Measurements from ENCODE around the gene NAGPA.

DNA sequence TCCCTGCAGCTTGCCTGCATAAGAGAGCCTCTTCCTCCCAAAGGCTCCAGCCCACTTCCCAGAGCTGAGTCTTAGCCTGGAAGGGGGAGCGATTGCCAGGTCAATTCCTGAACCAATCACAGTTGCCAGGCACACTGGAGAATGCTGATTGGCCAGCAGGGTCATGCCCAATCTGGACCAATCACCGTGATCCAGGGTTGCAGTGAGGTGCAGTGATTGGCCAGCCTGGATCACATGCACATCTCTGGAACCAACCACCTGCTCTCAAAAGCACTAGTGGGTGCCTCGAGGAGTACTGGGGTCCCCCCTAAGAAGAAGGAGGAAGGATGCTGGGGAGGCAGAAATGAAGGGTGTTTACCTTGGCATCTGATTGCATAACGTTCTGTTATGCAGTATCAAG is 18.4 kb downstream of the NAGPA start:
- no peak for TF ChIP-seq POLR2A (IDR thresholded peaks at IDR 0.05)
- TF ChIP-seq, protein P1, sequence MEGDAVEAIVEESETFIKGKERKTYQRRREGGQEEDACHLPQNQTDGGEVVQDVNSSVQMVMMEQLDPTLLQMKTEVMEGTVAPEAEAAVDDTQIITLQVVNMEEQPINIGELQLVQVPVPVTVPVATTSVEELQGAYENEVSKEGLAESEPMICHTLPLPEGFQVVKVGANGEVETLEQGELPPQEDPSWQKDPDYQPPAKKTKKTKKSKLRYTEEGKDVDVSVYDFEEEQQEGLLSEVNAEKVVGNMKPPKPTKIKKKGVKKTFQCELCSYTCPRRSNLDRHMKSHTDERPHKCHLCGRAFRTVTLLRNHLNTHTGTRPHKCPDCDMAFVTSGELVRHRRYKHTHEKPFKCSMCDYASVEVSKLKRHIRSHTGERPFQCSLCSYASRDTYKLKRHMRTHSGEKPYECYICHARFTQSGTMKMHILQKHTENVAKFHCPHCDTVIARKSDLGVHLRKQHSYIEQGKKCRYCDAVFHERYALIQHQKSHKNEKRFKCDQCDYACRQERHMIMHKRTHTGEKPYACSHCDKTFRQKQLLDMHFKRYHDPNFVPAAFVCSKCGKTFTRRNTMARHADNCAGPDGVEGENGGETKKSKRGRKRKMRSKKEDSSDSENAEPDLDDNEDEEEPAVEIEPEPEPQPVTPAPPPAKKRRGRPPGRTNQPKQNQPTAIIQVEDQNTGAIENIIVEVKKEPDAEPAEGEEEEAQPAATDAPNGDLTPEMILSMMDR (IDR thresholded peaks at IDR 0.05): no peak

Data from esophagus squamous epithelium (tissue), 4 donors.